ENCODE data around the gene LCLAT1.

DNA sequence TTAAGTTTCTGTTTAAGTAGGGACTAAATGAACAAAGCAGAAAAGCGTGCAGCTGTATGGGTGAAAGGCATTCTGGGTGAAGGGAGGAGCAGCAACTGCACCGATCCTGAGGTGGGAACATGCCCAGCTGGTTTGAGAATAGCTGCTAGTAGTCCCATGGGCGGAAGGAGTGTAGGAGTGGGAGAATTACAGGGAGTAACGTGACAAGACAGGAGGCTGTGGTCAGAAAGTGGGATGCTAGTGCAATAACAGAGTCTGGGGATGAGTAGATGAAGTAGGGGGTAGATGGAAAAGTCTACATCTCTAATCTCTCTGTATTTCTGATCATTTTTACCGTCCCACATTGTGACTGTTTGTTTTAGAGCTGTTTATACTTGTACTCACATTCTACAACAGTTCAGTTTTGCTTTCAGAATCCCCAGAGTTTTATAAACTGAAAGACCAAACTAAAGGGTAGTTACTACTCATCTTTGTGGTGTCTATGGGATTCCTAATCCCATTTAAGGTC is 118.9 kb downstream of the LCLAT1 start:
- TF ChIP-seq POLR2A (IDR thresholded peaks at IDR 0.05; ENCODE audit: low read length) (no peak), GATA1 (IDR thresholded peaks at IDR 0.05; ENCODE audit: low read depth, low read length) (no peak)

Data from erythroblast (primary cell).